Skeletal muscle tissue (tissue), 4 donors: ENCODE results near the gene CHRNB1. TPM values are rescaled to one million over a fixed set of nuclear protein-coding genes. Genes with fewer than 3 reads are reported as not detected.

ENCODE experiments used
- H3K27ac ChIP-seq: one replicate; pipeline ENCODE4 v1.7.0; 2013; ENCODE audit warnings: mild to moderate bottlenecking, low read depth, low read length, inconsistent platforms
- H3K27me3 ChIP-seq, 3 donors: one replicate each; pipeline ENCODE4 v1.7.0; 2013; ENCODE audit warnings: low read length in 3 of 3; ENCODE audit not compliant: control insufficient read depth in 3 of 3, insufficient read depth in 3 of 3
- H3K36me3 ChIP-seq, 3 donors: one replicate each; pipeline ENCODE4 v1.7.0; 2013; ENCODE audit warnings: low read length in 3 of 3; ENCODE audit not compliant: control insufficient read depth in 3 of 3, insufficient read depth in 3 of 3
- H3K4me1 ChIP-seq, 3 donors: one replicate each; pipeline ENCODE4 v1.7.0; 2013; ENCODE audit warnings: low read length in 3 of 3, mild to moderate bottlenecking in 3 of 3; ENCODE audit not compliant: control insufficient read depth in 3 of 3, insufficient read depth in 3 of 3
- H3K4me3 ChIP-seq, 3 donors: one replicate each; pipeline ENCODE4 v1.7.0; 2013; ENCODE audit warnings: low read length in 3 of 3
- H3K9ac ChIP-seq, 3 donors: one replicate each; pipeline ENCODE4 v1.7.0; 2013; ENCODE audit warnings: low read length in 3 of 3, mild to moderate bottlenecking in 3 of 3, moderate library complexity in 2 of 3, low read depth in 1 of 3
- H3K9me3 ChIP-seq, 3 donors: one replicate each; pipeline ENCODE4 v1.7.0; 2013; ENCODE audit warnings: low read length in 3 of 3; ENCODE audit not compliant: control insufficient read depth in 3 of 3
- total RNA-seq: library from RNA; depleted of rRNA; stranded (reverse); fragments of >200 nt; gene quantifications from one replicate; pipeline ENCODE4 v1.2.3, GENCODE V29; 2014
- donor health status: Osteomylitis.

Gene CHRNB1
- total RNA-seq, 1 donor from 2014 or later: 31.3 TPM

GRCh38 chr17:7503521-7503920 is 58.7 kb downstream of the CHRNB1 start:
- Histone ChIP-seq H3K27ac (no peak overlapping the region), H3K9me3 (no peaks in the 10 kb centered on the region), H3K36me3 (peaks cover 68 to 85% (median 83%) of the 10 kb centered on the region in 3 donors), H3K27me3 (no peaks in the 10 kb centered on the region), H3K4me3 (no peak overlapping the region), H3K4me1 (no peaks in the 10 kb centered on the region), H3K9ac (no peak overlapping the region)

Other genes starting within 250 kb of the CHRNB1 start
- gene DLG4, start 225.2 kb upstream of the CHRNB1 start, total RNA-seq: 7.3 TPM
- gene ACADVL, start 225.1 kb upstream of the CHRNB1 start, total RNA-seq: 119 TPM
- gene DVL2, start 210.5 kb upstream of the CHRNB1 start, total RNA-seq: 63.2 TPM
- gene PHF23, start 205.6 kb upstream of the CHRNB1 start, total RNA-seq: 30.3 TPM
- 259 TPM for gene GABARAP, start 202.6 kb upstream of the CHRNB1 start, total RNA-seq
- 39.7 TPM for gene CTDNEP1, start 193.3 kb upstream of the CHRNB1 start, total RNA-seq
- gene ELP5, start 192.8 kb upstream of the CHRNB1 start, total RNA-seq: 28.2 TPM
- not detected for gene CLDN7, start 182.6 kb upstream of the CHRNB1 start, total RNA-seq
- 34.4 TPM for gene SLC2A4, start 163.3 kb upstream of the CHRNB1 start, total RNA-seq
- 0.52 TPM for gene YBX2, start 150.4 kb upstream of the CHRNB1 start, total RNA-seq
- 185 TPM for gene EIF5A, start 137.4 kb upstream of the CHRNB1 start, total RNA-seq
- gene GPS2, start 129.7 kb upstream of the CHRNB1 start, total RNA-seq: 24.5 TPM
- gene NEURL4, start 115.7 kb upstream of the CHRNB1 start, total RNA-seq: 19.8 TPM
- 2.1 TPM for gene ACAP1, start 108.5 kb upstream of the CHRNB1 start, total RNA-seq
- gene KCTD11, start 92.9 kb upstream of the CHRNB1 start, total RNA-seq: 4.2 TPM
- gene TMEM95, start 89.9 kb upstream of the CHRNB1 start, total RNA-seq: not detected
- gene TNK1, start 64.0 kb upstream of the CHRNB1 start, total RNA-seq: not detected
- gene PLSCR3, start 50.5 kb upstream of the CHRNB1 start, total RNA-seq: 10.4 TPM
- 149 TPM for gene TMEM256, start 41.0 kb upstream of the CHRNB1 start, total RNA-seq
- gene NLGN2, start 37.2 kb upstream of the CHRNB1 start, total RNA-seq: 3.1 TPM
- not detected for gene SPEM1, start 24.7 kb upstream of the CHRNB1 start, total RNA-seq
- gene SPEM2, start 19.4 kb upstream of the CHRNB1 start, total RNA-seq: not detected
- gene SPEM3, start 16.2 kb upstream of the CHRNB1 start, total RNA-seq: not detected
- 0.52 TPM for gene TMEM102, start 9.6 kb upstream of the CHRNB1 start, total RNA-seq
- 1.0 TPM for gene FGF11, start 5.5 kb upstream of the CHRNB1 start, total RNA-seq
- 10.4 TPM for gene ZBTB4, start 34.6 kb downstream of the CHRNB1 start, total RNA-seq
- gene SLC35G6, start 36.4 kb downstream of the CHRNB1 start, total RNA-seq: not detected
- gene POLR2A, start 39.3 kb downstream of the CHRNB1 start, total RNA-seq: 91.3 TPM
- gene TNFSF12, start 104.0 kb downstream of the CHRNB1 start, total RNA-seq: 4.7 TPM
- 2.1 TPM for gene TNFSF13, start 113.7 kb downstream of the CHRNB1 start, total RNA-seq
- gene SENP3, start 116.9 kb downstream of the CHRNB1 start, total RNA-seq: 31.3 TPM
- gene CD68, start 134.6 kb downstream of the CHRNB1 start, total RNA-seq: 4.2 TPM
- 26.1 TPM for gene MPDU1, start 138.8 kb downstream of the CHRNB1 start, total RNA-seq
- gene SOX15, start 145.0 kb downstream of the CHRNB1 start, total RNA-seq: not detected
- gene FXR2, start 169.8 kb downstream of the CHRNB1 start, total RNA-seq: 42.3 TPM
- 41.2 TPM for gene SAT2, start 182.8 kb downstream of the CHRNB1 start, total RNA-seq
- gene SHBG, start 185.1 kb downstream of the CHRNB1 start, total RNA-seq: not detected
- 1.6 TPM for gene ATP1B2, start 205.9 kb downstream of the CHRNB1 start, total RNA-seq
- gene TP53, start 242.4 kb downstream of the CHRNB1 start, total RNA-seq: 13.6 TPM
- gene WRAP53, start 243.4 kb downstream of the CHRNB1 start, total RNA-seq: 7.3 TPM